Measurements from ENCODE around the gene LATS2.

LATS2 gene

GRCh38 chr13:21015284-21015683, 46.1 kb downstream of the LATS2 start:
- no peak for DNase-seq (ENCODE audit: low spot score)

- DNase-seq (ENCODE audit: low spot score) = peak; percentile 81
These were observed 46.8 kb downstream of the LATS2 start for GRCh38 chr13:21014502-21015170.

DNA sequence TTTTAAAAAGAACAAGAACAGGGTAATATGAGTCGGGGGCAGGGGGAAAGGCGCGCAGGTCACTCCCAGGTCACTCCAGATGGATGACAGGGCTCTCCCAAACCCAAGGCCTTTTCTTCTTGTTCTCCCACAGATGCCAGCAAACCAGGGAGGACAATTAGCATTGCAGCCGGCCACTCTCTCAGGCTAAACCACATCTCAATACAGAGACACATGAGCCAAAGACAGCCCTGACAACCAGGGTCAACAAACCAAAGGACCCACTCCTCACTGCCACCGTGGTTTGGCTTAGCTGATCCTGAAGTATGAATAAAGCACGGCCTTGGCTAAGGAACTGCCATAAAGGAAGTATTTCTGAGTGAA, 47.3 kb downstream of the LATS2 start:
- DNase-seq (ENCODE audit: low spot score) = no peak

- no peak for DNase-seq (ENCODE audit: low spot score)
These were observed 47.7 kb downstream of the LATS2 start for GRCh38 chr13:21013682-21014038.

DNA sequence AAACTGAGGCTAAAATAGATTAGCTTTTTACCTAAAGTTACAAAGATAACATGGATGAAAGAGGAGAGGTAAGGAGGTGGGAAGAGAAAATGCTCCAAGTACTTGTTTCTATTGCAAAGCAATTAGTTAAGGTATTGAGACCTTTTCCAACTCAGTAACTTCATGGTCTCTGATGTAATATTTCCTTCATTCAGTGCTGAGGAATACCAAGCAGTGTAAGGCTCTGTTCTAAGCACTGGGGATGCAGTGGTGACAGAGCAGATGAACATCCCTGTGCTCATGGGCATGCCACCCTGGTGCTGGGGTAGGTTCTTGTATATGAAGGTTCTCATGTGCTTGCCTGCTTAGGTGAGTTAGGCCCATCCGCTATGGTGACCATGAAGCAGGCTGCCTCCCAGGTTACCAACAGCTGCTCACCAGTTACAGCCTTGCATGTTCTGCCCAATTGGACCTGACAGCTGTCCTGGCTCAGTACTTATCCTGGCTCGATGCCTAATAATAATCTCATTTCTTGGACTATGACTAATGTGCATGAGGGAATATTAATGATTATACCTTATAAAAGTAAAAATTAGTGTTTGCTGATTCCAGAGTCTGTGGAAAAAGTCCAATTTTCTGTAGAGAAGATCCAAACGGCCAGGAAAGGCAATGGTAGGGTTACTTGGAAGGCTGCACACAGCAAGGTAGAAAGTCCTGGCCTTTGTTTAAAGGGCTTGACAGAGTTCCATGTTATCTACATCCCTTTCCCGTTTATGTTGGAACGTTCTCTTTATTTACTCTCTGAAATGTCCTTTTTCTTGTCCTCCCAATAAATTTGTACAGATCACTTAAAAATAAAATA, 48.3 kb downstream of the LATS2 start:
- no peak for DNase-seq (ENCODE audit: low spot score)

DNA sequence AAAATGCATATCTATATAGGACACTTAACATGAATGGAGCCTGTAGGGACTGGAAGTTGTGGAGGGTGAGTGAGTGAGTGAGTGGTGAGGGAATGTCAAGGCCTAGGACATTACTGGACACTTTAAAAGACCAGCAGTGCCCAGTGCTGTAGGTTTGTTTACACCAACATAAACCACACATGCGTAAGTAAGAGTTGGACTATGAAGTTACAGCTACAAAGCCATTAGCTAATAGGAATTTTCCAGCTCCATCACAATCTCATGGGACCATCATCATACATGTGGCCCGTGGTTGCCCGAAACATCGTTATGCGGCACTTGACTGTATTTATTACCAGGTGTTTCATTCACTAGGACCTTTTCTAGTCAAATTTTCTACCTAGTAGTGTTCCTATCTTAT, 49.2 kb downstream of the LATS2 start:
- no peak for DNase-seq (ENCODE audit: low spot score)

- DNase-seq (ENCODE audit: low spot score) = no peak
These were observed 50.0 kb downstream of the LATS2 start for GRCh38 chr13:21011378-21011777.

DNA sequence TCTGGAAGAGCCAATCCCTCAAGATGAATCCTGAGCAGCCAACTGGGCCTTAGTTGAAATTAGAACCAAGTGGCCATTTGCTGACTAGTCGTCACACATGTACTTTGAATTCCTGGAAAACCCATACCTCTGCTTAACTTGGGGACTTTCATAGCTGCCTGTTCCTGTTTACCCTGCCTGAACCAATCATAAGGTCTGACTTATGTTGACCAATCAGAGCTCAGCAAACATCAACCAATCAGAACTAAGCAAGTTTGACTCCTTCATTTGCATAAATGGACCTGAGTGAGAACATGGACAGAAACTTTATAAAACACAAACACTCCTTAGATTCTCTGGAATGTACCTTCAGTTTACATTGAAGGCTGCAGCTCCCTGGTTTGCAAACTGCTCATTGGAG, 50.8 kb downstream of the LATS2 start:
- DNase-seq (ENCODE audit: low spot score) = no peak

- peak; percentile 37 for DNase-seq (ENCODE audit: low spot score)
These were observed 52.4 kb downstream of the LATS2 start for GRCh38 chr13:21009036-21009435.

DNA sequence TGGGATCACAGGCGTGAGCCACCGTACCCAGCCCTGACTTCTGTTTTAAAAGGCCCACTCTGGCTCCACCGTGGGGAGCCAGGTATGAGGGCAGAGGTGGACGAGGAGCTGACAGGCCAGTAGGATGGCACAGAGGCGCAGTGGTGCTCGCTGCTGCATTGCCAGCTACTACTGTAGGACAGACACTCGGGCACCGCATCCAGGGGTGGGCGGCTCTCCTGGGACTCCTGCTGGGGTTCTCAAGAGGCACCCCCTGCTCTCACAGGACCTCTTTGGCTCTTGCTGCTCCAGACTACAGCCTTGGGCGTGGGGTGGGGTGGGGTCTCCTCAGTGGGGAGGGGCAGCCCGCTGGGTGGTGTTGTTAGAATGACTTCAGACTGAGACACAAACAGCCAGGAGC, 53.4 kb downstream of the LATS2 start:
- DNase-seq (ENCODE audit: low spot score) = no peak

GRCh38 chr13:21006141-21007005, 55.0 kb downstream of the LATS2 start:
- DNase-seq (ENCODE audit: low spot score) = peak; percentile 71

- no peak for DNase-seq (ENCODE audit: low spot score)
These were observed 56.2 kb downstream of the LATS2 start for GRCh38 chr13:21005193-21005592.

- no peak for DNase-seq (ENCODE audit: low spot score)
These were observed 59.9 kb downstream of the LATS2 start for GRCh38 chr13:21001471-21001870.

GRCh38 chr13:21000647-21001046, 60.7 kb downstream of the LATS2 start:
- DNase-seq (ENCODE audit: low spot score) = no peak

GRCh38 chr13:20998649-20999415, 62.6 kb downstream of the LATS2 start:
- DNase-seq (ENCODE audit: low spot score) = no peak

- no peak for DNase-seq (ENCODE audit: low spot score)
These were observed 63.9 kb downstream of the LATS2 start for GRCh38 chr13:20997301-20998161.

GRCh38 chr13:20995245-20995838, 66.0 kb downstream of the LATS2 start:
- DNase-seq (ENCODE audit: low spot score) = no peak

DNA sequence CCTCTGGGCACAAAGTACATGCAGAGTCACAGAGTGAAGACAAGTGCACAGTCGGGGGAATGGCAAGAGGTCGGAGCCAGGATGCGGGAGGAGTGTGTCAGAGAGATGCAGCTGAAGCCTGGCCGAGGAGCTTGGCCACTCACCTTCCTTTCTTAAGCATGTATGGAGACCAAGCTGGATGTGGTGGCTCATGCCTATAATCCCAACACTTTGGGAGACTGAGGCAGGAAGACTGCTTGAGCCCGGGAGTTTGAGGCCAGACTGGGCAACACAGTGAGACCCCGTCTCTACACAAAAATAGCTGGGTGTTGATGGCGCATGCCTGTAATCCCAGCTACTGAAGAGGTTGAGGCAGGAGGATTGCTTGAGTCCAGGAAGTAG, 67.0 kb downstream of the LATS2 start:
- no peak for DNase-seq (ENCODE audit: low spot score)

- DNase-seq (ENCODE audit: low spot score) = no peak
These were observed 67.5 kb downstream of the LATS2 start for GRCh38 chr13:20993661-20994440.

- no peak for DNase-seq (ENCODE audit: low spot score)
These were observed 68.2 kb downstream of the LATS2 start for GRCh38 chr13:20993211-20993610.
